Stomach (tissue), 4 donors: ENCODE measurements around the gene TSPAN33.
"Not testable (repeated sequence)": the region's sequence is repeated elsewhere in the genome, so short reads cannot be mapped to it uniquely, and the experiment has no call there.

Source experiments
- CTCF ChIP-seq, 7 experiments: fragments of 450-650 bp in 4 of 7; fragments of 200-600 bp in 3 of 7; sonication (generic) in 3 of 7; IDR thresholded peaks; one replicate each; pipeline ENCODE4 v1.5.1; 2016 to 2019; ENCODE audit warnings: antibody characterized with exemption in 7 of 7, control low read depth in 2 of 7, mild to moderate bottlenecking in 1 of 7
- EP300 ChIP-seq: sonication (generic); formaldehyde crosslinking; IDR thresholded peaks from one replicate; pipeline ENCODE4 v1.6.1; 2017; ENCODE audit warnings: antibody characterized with exemption
- POLR2A ChIP-seq, 4 donors: fragments of 450-650 bp; IDR thresholded peaks; one replicate each; pipeline ENCODE4 v1.6.1; 2016; ENCODE audit warnings: antibody characterized with exemption in 4 of 4, control low read depth in 2 of 4, mild to moderate bottlenecking in 1 of 4, moderate library complexity in 1 of 4

GRCh38 chr7:129216101-129216715 lies 71.7 kb downstream of the TSPAN33 start:
- TF ChIP-seq CTCF (IDR thresholded peaks at IDR 0.05); EP300; POLR2A (IDR thresholded peaks at IDR 0.05): not testable (repeated sequence)
